CD4-positive, alpha-beta T cell treated with Interleukin-12 subunit alpha and Interleukin-12 subunit beta, for 1 hour (primary cell): Measurements from ENCODE around the gene PRDM10.
"Not testable (repeated sequence)": the region's sequence is repeated elsewhere in the genome, so short reads cannot be mapped to it uniquely, and the experiment has no call there.

Experiments
- DNase-seq: peaks from one replicate; pipeline ENCODE4 v3.0.0-alpha.2; 2020

PRDM10 gene

GRCh38 chr11:130002352-130002845, at the start of gene PRDM10:
Gene PRDM10, minus strand, starts transcription at chr11:130002835. Its CDS starts 41,871 bp downstream, at chr11:129960964.
- DNase-seq, result peak; percentile 96

GRCh38 chr11:130051082-130051481, 48.4 kb upstream of the PRDM10 start:
- no peak for DNase-seq

- no peak for DNase-seq
Measured at GRCh38 chr11:130050257-130050656, 47.6 kb upstream of the PRDM10 start.

GRCh38 chr11:130049328-130049771, 46.7 kb upstream of the PRDM10 start:
- DNase-seq, result no peak

DNA sequence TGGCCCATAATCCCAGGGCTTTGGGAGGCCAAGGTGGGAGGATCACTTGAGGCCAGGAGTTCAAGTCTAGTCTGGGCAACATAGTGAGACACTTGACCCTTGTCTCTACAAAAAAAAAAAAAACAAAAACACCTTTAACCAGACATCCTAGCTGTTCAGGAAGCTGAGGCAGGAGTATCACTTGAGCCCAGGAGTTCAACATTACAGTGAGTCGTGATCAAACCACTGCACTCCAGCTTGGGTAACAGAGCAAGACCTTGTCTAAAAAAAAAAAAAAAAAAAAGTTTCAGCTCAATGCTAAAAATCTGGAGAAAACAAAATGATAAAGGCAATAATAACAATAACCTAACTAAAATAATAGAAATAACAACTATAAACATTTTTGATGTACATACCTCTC, 44.5 kb upstream of the PRDM10 start:
- no peak for DNase-seq

- no peak for DNase-seq
Measured at GRCh38 chr11:130043575-130043974, 40.9 kb upstream of the PRDM10 start.

- no peak for DNase-seq
Measured at GRCh38 chr11:130042093-130042591, 39.5 kb upstream of the PRDM10 start.

DNA sequence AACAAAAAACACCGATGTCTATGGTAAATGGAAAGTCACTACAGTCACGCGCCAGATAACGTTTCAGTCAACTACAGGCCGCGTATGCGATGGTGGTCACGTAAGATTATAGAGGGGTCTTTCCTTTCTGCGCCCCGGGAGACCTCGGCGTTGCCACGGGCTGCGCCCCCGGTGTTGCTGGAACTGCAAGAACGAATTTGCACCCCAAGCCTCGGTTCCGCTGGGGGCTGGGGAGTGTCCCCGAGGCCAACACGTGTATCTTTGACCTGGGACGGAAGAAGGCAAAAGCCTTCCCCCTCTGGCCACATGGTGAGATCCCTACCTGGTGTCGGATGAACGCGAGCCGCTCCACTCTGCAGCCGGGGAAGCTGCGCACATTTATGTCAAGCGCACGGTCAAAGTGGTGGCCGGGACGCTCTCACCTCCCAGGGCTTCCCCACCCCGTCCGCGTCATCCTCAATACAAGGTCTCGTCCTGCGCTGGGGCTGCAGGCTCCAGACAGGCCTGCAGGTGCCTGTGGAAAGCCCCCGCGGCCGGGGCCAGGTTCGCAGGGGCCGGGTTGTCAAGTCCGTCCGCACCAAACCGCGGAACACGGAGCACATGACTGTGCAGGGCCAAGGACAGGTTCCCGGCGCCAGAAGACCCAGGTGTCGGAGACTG, 37.8 kb upstream of the PRDM10 start:
- no peak for DNase-seq

GRCh38 chr11:130037881-130038585, 35.4 kb upstream of the PRDM10 start:
- no peak for DNase-seq

DNA sequence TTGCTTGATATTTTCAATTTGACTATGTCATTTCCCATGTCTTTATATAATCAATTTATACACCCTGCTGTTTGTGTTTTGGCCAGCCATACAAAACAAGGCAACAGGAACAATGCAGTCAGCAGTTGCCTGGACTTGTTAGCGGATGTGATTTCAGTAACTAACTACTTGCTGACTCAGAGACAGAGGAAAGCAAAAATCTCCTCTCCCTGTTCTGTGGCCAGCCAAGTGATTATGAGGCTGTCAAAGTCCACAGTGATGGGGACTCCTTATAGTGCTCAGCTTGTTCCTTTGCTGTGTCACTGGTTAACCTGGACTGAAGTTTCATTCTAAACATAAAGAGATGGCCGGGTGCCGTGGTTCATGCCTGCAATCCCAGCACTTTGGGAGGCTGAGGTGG, 34.4 kb upstream of the PRDM10 start:
- DNase-seq, result no peak

GRCh38 chr11:130034236-130034635, 31.6 kb upstream of the PRDM10 start:
- no peak for DNase-seq

GRCh38 chr11:130032931-130033330, 30.3 kb upstream of the PRDM10 start:
- no peak for DNase-seq

DNA sequence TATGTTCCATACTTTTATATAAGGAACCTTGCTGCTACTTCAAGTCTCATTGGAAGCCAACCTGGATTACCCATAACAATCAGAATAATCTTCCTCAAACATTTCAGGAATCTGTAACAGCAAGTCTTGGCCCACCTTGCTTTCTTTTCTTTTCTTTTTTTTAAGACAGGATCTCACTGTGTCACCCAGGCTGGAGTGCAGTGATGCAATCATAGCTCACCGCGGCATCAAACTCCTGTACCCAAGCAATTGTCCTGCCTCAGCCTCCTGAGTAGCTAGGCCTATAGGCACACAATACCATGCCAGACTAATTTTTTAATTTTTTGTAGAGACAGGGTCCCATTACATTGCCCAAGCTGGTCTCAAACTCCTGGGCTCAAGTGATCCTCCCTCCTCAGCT, 29.3 kb upstream of the PRDM10 start:
- no peak for DNase-seq

DNA sequence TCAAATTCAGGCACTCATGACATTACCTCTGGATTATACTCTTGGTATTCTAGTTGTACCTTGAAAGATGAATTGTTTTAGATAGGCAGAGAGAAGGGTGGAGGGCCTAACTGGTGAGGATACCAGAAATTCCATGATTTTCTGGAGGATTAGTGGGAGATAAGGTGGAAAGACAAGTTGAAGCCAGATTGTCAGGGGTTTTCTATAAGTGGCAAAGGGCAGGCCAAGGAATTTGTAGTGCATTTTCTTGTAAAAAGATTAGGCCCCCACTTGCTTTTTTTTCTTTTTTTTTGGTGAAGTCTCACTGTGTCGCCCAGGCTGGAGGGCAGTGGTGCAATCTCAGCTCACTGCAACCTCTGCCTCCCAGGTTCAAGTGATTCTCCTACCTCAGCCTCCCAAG, 28.4 kb upstream of the PRDM10 start:
- no peak for DNase-seq

GRCh38 chr11:130029137-130029536, 26.5 kb upstream of the PRDM10 start:
- no peak for DNase-seq

DNA sequence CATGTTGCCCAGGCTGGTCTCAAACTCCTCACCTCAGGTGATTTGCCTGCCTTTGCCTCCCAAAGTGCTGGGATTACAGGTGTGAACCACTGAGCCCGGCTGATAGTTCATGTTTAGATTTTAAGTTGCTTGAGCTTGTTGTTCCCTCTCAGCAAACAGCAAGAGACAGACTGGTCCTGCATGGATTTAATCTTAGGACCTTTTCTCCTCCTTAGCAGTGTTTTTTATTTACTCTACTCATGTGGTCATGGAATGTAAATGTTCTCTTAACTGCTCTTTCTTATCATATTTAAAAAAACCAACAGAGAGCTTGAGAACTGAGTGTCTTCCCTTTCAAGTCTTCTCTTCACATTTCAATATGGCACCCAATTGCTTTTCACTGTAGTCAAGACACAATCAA, 22.7 kb upstream of the PRDM10 start:
- DNase-seq, result no peak

GRCh38 chr11:130024361-130024760, 21.7 kb upstream of the PRDM10 start:
- no peak for DNase-seq

- DNase-seq, result no peak
Measured at GRCh38 chr11:130023204-130023603, 20.6 kb upstream of the PRDM10 start.

DNA sequence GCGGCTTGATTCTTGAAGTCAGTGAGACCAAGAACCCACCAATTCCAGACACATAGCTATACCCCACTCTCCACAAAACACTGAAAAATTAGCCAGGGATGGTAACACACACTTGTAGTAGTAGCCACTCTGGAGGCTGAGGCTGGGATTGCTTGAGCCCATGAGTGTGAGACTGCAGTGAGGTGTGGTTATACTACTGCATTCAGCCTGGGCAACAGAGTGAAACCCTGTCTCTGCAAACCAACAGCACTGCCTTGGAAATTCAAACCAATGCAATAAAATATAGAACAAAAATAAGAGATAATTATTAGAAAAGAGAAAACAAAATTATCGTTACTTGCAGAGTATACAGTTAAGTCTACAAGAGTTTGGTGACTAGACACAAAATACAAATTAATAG, 20.2 kb upstream of the PRDM10 start:
- DNase-seq, result no peak

DNA sequence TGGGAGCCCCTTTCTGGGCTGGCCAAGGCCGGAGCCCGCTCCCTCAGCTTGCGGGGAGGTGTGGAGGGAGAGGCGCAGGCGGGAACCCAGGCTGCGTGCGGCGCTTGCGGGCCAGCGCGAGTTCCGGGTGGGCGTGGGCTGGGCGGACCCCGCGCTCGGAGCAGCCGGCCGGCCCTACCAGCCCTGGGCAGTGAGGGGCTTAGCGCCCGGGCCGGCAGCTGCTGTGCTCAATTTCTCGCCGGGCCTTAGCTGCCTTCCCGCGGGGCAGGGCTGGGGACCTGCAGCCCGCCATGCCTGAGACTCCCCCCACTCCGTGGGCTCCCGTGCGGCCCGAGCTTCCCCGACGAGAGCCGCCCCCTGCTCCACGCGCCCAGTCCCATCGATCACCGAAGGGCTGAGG, 19.0 kb upstream of the PRDM10 start:
- DNase-seq, result not testable (repeated sequence)

GRCh38 chr11:130020323-130020722, 17.7 kb upstream of the PRDM10 start:
- DNase-seq, result no peak

DNA sequence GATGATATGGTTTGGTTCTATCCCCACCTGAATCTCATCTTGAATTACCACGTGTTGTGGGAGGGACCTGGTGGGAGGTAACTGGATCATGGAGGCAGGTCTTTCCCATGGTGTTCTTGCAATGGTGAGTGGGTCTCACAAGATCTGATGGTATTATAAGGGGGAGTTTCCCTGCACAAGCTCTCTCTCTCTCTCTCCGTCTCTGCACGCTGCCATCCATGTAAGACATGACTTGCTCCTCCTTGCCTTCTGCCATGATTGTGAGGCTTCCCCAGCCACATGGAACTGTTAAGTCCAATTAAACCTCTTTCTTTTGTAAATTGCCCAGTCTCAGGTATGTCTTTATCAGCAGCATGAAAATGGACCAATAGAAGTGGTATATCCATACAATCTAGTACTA, 13.2 kb upstream of the PRDM10 start:
- DNase-seq, result not testable (repeated sequence)

- no peak for DNase-seq
Measured at GRCh38 chr11:130008326-130008725, 5.7 kb upstream of the PRDM10 start.

DNA sequence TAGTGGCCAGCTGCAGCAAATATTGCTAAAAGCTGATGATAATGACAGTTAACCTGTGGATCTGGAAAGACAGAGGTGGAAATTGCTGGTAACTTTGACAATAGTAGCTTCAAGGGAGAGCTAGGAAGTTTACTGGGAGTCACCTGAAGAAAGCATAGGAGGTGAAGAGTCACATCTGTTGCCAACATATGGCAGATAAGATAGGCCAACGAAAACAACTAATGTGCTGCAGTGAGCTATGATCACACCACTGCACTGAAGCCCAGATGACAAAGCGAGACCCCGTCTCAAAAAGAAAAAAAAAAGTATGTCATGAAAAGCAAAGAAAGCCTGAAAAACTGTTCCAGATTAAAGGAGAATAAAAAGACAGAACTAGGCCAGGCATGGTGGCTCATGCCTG, 4.3 kb upstream of the PRDM10 start:
- DNase-seq, result no peak

DNA sequence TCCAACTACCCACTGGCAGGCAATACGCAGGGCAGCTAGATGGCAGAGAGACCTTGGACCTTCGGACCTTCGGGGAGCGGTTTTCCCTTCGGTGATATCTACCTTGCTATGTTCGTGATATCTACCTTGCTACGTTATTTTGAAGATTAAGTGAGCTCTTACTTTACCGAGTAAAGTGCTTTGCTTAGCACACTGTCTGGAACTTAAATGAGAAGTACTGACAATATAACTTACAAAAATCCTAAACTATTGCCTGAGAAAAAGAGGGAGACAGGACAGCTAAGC, 1.0 kb upstream of the PRDM10 start:
- DNase-seq, result no peak
